MCF 10A (cell line): Measurements from ENCODE around the gene MST1. TPM values are rescaled to one million over a fixed set of nuclear protein-coding genes. Genes with fewer than 3 reads are reported as not detected.

Experiments
- BruUV-seq: library from RNA; stranded (reverse); fragments of 400-500 nt; replicated peaks from 2 replicates; lab custom pipeline; 2021; lab: Mats Ljungman, UMichigan
- CTCF ChIA-PET: fragments of 300-600 bp; sonication (Branson Sonifier 250); formaldehyde crosslinking; extraction: SDS; loops from one replicate; lab custom pipeline; 2021; ENCODE audit warnings: antibody characterized with exemption, inconsistent platforms; lab: Yijun Ruan, JAX
- POLR2A ChIA-PET: fragments of 300-600, 350-650 bp; sonication (Branson Sonifier 250); formaldehyde crosslinking; extraction: SDS; loops from one replicate; lab custom pipeline; 2020; ENCODE audit warnings: antibody characterized with exemption, inconsistent platforms; lab: Yijun Ruan, JAX
- DNase-seq: peaks from one replicate; pipeline ENCODE4 v3.0.0-alpha.2; 2018; ENCODE audit not compliant: unreplicated experiment
- H3K27ac Mint-ChIP-seq: one replicate; pipeline ENCODE4 v1.8.0; 2022; ENCODE audit warnings: mild to moderate bottlenecking, low read depth, mixed read lengths; ENCODE audit not compliant: unreplicated experiment
- H3K27me3 Mint-ChIP-seq: one replicate; pipeline ENCODE4 v1.8.0; 2022; ENCODE audit warnings: mixed read lengths; ENCODE audit not compliant: insufficient read depth, unreplicated experiment
- H3K36me3 Mint-ChIP-seq: one replicate; pipeline ENCODE4 v1.8.0; 2022; ENCODE audit warnings: mild to moderate bottlenecking, moderate library complexity, mixed read lengths; ENCODE audit not compliant: insufficient read depth, unreplicated experiment
- H3K4me1 Mint-ChIP-seq: one replicate; pipeline ENCODE4 v1.8.0; 2022; ENCODE audit warnings: mixed read lengths; ENCODE audit not compliant: insufficient read depth, unreplicated experiment
- H3K4me3 Mint-ChIP-seq: one replicate; pipeline ENCODE4 v1.8.0; 2022; ENCODE audit warnings: mild to moderate bottlenecking, moderate library complexity, mixed read lengths; ENCODE audit not compliant: unreplicated experiment
- H3K9me3 Mint-ChIP-seq: one replicate; pipeline ENCODE4 v1.8.0; 2022; ENCODE audit warnings: mixed read lengths; ENCODE audit not compliant: unreplicated experiment
- CTCF ChIP-seq: fragments of 200-600 bp; IDR thresholded peaks from one replicate; pipeline ENCODE4 v1.8.0; 2022; ENCODE audit warnings: antibody characterized with exemption, mild to moderate bottlenecking; ENCODE audit not compliant: unreplicated experiment
- intact Hi-C: fragments of 100-400 bp; cut with micrococcal nuclease; formaldehyde crosslinking; loops from 2 replicates; pipeline ENCODE4 v1.14.1; 2022
- total RNA-seq: library from RNA; stranded (reverse); gene quantifications from 2 replicates; pipeline ENCODE4 v1.2.3, GENCODE V29; 2022

MST1 gene
- total RNA-seq, 1 experiment from 2014 or later, result 18.2 TPM

GRCh38 chr3:49667701-49668413 lies 21.4 kb downstream of the MST1 start:
- H3K36me3 Mint-ChIP-seq, result no peaks in the 10 kb centered on the region
- H3K4me1 Mint-ChIP-seq, result peaks cover 18% of the 10 kb centered on the region
- ChIA-PET POLR2A (no interaction called here), CTCF (interaction anchor here (4.8 kb wide), 1 partner anchor 128 kb away, joined by 24 read pairs; no protein-coding TSS in a partner anchor)
- no peaks in the 10 kb centered on the region for H3K27me3 Mint-ChIP-seq
- BruUV-seq, result no TSS peak
- no peak for DNase-seq
- H3K27ac Mint-ChIP-seq, result no peak overlapping the region
- H3K4me3 Mint-ChIP-seq, result no peak overlapping the region
- H3K9me3 Mint-ChIP-seq, result no peaks in the 10 kb centered on the region
- intact Hi-C loops, result no loop called here
- TF ChIP-seq CTCF, result no peak

GRCh38 chr3:49666592-49666991 lies 22.7 kb downstream of the MST1 start:
- no peak overlapping the region for H3K4me3 Mint-ChIP-seq
- no peaks in the 10 kb centered on the region for H3K9me3 Mint-ChIP-seq
- intact Hi-C loops, result no loop called here
- no peak overlapping the region for H3K27ac Mint-ChIP-seq
- H3K27me3 Mint-ChIP-seq, result no peaks in the 10 kb centered on the region
- ChIA-PET CTCF (interaction anchor here (1.2 to 4.8 kb wide), 3 partner anchors 124 to 129 kb away, joined by 3 to 24 read pairs (median 4); no protein-coding TSS in a partner anchor), POLR2A (no interaction called here)
- peaks cover 12% of the 10 kb centered on the region for H3K4me1 Mint-ChIP-seq
- no TSS peak for BruUV-seq
- no peak for DNase-seq
- H3K36me3 Mint-ChIP-seq, result no peaks in the 10 kb centered on the region
- no peak for TF ChIP-seq CTCF

GRCh38 chr3:49665822-49666519 lies 23.3 kb downstream of the MST1 start:
- no peaks in the 10 kb centered on the region for H3K9me3 Mint-ChIP-seq

More at GRCh38 chr3:49665822-49666519, 23.3 kb downstream of the MST1 start:
- no peak for TF ChIP-seq CTCF
- Mint-ChIP-seq H3K36me3 (no peaks in the 10 kb centered on the region), H3K27me3 (no peaks in the 10 kb centered on the region), H3K4me3 (no peak overlapping the region), H3K27ac (no peak overlapping the region), H3K4me1 (peaks cover 18% of the 10 kb centered on the region)
- ChIA-PET CTCF (interaction anchor here (1.2 to 4.8 kb wide), 3 partner anchors 124 to 128 kb away, joined by 3 to 24 read pairs (median 4); no protein-coding TSS in a partner anchor), POLR2A (no interaction called here)
- no TSS peak for BruUV-seq
- intact Hi-C loops, result no loop called here
- peak; percentile 31 for DNase-seq
